Brain microvascular endothelial cell (primary cell): ENCODE measurements around the gene SLC16A3.

Source experiments
- DNase-seq: peaks from one replicate; pipeline ENCODE4 v3.0.0-alpha.2; 2020
- H3K27ac ChIP-seq: fragments of 250-450 bp; sonication (Bioruptor Pico); 2 replicates; pipeline ENCODE4 v1.5.1; 2020; ENCODE audit warnings: mild to moderate bottlenecking, moderate library complexity
- H3K27me3 ChIP-seq: fragments of 250-450 bp; sonication (Bioruptor Pico); replicated peaks from 2 replicates; pipeline ENCODE4 v1.5.1; 2020; ENCODE audit warnings: mild to moderate bottlenecking
- H3K36me3 ChIP-seq: fragments of 250-450 bp; sonication (Bioruptor Pico); replicated peaks from 2 replicates; pipeline ENCODE4 v1.5.1; 2020; ENCODE audit warnings: mild to moderate bottlenecking
- H3K4me3 ChIP-seq: 2 replicates; pipeline ENCODE4 v1.5.1; 2011; ENCODE audit warnings: low read depth, mild to moderate bottlenecking, control low read depth, low read length, moderate library complexity
- CTCF ChIP-seq: IDR thresholded peaks from 2 replicates; pipeline ENCODE4 v1.5.1; 2011; ENCODE audit warnings: low read depth, mild to moderate bottlenecking, moderate library complexity, low read length, control low read depth, inconsistent platforms; ENCODE audit errors: missing control alignments
- in situ Hi-C: cut with HindIII; loops from 2 replicates; pipeline ENCODE4 v1.10.0; 2017; ENCODE audit warnings: low sequenced_read_pairs, low pct_ligation_motif_present

The SLC16A3 gene

GRCh38 chr17:82267575-82268379 lies 38.9 kb downstream of the SLC16A3 start:
- Histone ChIP-seq H3K27me3 (no peaks in the 10 kb centered on the region), H3K4me3 (no peak overlapping the region), H3K27ac (peak overlapping the region; percentile 92), H3K36me3 (peaks cover 76% of the 10 kb centered on the region)
- DNase-seq: peak; percentile 95
- in situ Hi-C loops: no loop called here
- no peak for TF ChIP-seq CTCF

GRCh38 chr17:82269138-82269881 lies 40.5 kb downstream of the SLC16A3 start:
- DNase-seq: no peak
- H3K27ac ChIP-seq: no peak overlapping the region
- in situ Hi-C loops: no loop called here
- no peaks in the 10 kb centered on the region for H3K27me3 ChIP-seq
- H3K36me3 ChIP-seq: peaks cover 61% of the 10 kb centered on the region
- no peak for TF ChIP-seq CTCF
- no peak overlapping the region for H3K4me3 ChIP-seq

- in situ Hi-C loops: no loop called here
- no peak for TF ChIP-seq CTCF
- peaks cover 54% of the 10 kb centered on the region for H3K36me3 ChIP-seq
- H3K4me3 ChIP-seq: no peak overlapping the region
- no peak for DNase-seq
- H3K27ac ChIP-seq: no peak overlapping the region
- no peaks in the 10 kb centered on the region for H3K27me3 ChIP-seq
Observed at GRCh38 chr17:82269882-82270500, 41.1 kb downstream of the SLC16A3 start.

GRCh38 chr17:82270651-82271050 lies 41.8 kb downstream of the SLC16A3 start:
- no peak for TF ChIP-seq CTCF
- in situ Hi-C loops: no loop called here
- Histone ChIP-seq H3K27me3 (no peaks in the 10 kb centered on the region), H3K27ac (no peak overlapping the region), H3K36me3 (peaks cover 47% of the 10 kb centered on the region), H3K4me3 (no peak overlapping the region)
- no peak for DNase-seq

- peaks cover 40% of the 10 kb centered on the region for H3K36me3 ChIP-seq
- in situ Hi-C loops: no loop called here
- no peak for DNase-seq
- H3K27me3 ChIP-seq: no peaks in the 10 kb centered on the region
- peak overlapping the region; percentile 82 for H3K4me3 ChIP-seq
- no peak overlapping the region for H3K27ac ChIP-seq
- no peak for TF ChIP-seq CTCF
Observed at GRCh38 chr17:82271401-82271800, 42.6 kb downstream of the SLC16A3 start.
